ENCODE measurements around the gene PTGDS.

GRCh38 chr9:136972335-136972734 is 5.0 kb upstream of the PTGDS start:
- no peak for TF ChIP-seq POLR2A (IDR thresholded peaks at IDR 0.05; ENCODE audit: low read length)
- TF ChIP-seq GATA1 (IDR thresholded peaks at IDR 0.05; ENCODE audit: low read depth, low read length), result no peak

Data from erythroblast (primary cell).